HuH-7 (cell line): ENCODE measurements around the gene CYP24A1.

ENCODE experiments used
- DNase-seq: peaks from one replicate; pipeline ENCODE4 v3.0.0; 2011; ENCODE audit warnings: low spot score

Gene CYP24A1

DNA sequence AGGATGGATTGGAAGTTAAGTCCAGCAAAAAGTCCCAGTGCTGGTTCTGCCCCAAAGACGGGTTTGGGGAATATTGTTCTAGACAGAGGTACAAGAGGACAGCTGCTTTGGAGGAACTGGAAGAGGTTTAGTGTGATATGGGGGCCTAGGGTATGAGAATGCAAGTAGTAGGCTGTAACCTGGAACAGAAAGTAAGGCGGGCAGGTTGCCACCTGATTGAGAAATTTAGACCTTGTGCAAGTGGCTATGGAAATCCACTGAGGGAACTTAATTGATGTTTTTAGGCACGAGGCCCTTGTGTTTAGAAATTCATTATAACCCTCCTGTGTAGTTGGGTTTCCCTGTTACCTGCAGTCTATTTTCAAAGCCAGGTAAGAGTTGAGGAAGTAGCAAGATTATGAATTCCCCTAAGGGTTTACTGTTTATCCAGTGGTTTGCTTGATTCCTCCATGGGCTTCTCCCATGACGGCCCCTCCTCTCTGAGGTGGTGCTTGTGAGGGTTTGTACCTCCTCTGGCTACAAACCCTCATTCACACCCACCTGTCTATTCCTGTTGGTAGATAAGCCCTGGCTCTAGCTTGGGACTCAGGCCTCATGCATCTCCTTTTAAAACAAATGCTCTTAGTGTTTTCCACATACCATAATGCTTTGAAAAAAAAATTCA lies 61.4 kb downstream of the CYP24A1 start:
- no peak for DNase-seq

GRCh38 chr20:54111460-54111859 lies 62.3 kb downstream of the CYP24A1 start:
- DNase-seq = no peak

- no peak for DNase-seq
Measured at GRCh38 chr20:54110457-54110856, 63.3 kb downstream of the CYP24A1 start.

GRCh38 chr20:54110041-54110440 lies 63.7 kb downstream of the CYP24A1 start:
- no peak for DNase-seq

DNA sequence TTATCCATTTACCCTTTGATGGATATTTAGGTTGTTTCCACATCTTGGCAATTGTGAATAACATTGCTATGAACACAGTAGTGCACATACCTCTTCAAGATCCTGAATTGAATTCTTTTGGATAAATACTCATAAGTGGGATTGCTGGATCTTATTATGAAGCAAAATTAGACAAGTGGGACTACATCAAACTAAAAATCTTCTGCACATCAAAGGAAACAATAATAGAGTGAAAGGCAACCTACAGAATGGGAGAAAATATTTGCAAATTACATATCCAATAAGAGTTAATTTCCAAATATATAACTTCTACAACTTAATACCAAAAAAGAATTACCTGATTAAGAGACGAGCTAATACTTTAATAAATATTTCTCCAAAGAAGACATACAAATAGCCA lies 65.0 kb downstream of the CYP24A1 start:
- no peak for DNase-seq

DNA sequence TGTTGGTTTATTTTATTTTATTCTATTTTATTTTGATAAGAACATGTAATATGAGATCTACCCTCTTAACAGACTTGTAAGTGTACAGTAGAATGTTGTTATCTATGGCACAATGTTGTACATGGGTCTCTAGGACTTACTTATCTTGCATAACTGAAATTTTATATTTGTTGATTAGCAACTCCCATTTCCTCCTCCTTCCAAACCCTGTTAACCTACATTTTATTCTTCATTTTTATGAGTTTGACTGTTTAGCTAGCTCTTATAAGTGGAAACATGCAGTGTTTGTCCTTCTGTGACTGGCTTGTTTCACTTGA lies 65.5 kb downstream of the CYP24A1 start:
- DNase-seq = no peak

DNA sequence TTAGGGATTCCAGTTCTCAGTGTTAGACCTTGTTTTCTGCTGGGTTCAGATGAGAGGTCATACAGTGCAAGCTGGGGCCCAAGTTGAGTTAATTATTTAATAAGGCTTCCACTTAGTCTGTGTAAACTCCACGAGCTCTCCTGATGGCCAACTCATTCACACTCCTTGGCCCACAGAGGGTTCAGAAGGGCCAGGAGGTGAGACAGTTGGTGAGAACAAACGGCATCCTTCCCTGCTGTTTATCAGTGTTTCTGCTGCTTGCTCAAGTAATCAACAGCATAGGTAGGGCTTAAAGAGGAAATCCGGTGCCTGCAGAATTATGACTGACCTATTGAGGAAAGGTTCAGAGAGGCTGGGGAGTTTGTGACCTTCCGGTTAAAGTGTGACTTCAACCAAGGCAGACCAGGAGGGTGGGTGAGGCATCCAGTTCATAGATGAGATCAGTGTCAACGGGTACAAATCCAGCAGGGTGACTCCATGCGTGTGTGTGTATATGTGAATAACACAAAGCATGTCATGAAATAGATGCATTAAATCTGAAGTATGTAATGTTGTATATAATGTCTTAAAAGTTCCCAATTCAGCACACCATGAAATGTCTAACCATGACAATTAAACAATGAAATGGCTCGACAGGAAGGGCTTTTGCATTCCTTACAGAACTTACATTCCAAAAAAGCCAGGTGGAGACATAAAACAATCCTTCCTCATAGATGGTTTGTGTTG lies 66.0 kb downstream of the CYP24A1 start:
- DNase-seq = peak; percentile 40

DNA sequence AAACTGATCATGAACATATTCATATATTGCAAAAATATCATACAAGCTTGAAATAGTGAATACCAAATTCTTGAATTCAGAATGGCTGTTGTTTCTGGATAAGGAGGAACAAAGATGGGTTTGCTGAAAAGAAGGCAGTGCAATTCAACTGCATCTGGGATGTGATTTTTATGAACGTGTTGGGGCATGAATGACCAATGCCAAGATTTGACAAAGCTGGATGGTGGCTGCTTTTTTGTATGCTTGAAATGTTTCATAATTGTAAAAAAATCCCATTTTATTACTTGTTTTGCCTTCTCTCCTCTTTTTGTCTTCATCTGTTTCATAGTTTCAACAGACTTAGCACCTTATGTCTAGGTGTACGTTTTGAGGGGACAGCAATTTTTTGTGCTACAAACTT lies 66.6 kb downstream of the CYP24A1 start:
- DNase-seq = no peak

DNA sequence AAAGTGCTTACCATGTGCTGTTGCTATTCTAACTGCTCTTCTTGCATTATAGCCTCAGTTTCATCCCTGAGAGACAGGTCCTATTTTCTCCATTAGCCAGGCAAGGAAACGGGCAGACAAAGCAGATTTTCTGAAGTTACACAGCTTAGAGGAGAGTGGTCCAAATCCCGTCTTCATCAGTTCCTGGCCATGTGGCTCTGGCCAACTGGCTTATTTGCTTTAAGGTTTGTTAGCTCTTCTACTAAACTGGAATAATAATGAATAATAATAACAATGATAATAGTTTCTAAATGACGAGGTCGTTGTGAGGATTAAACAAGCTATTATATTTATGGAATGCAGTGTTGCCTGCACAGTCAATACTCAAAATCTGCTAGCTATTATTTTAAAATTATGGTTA lies 67.6 kb downstream of the CYP24A1 start:
- DNase-seq = no peak

GRCh38 chr20:54105653-54106052 lies 68.1 kb downstream of the CYP24A1 start:
- DNase-seq = no peak

- no peak for DNase-seq
Measured at GRCh38 chr20:54104781-54105180, 69.0 kb downstream of the CYP24A1 start.

DNA sequence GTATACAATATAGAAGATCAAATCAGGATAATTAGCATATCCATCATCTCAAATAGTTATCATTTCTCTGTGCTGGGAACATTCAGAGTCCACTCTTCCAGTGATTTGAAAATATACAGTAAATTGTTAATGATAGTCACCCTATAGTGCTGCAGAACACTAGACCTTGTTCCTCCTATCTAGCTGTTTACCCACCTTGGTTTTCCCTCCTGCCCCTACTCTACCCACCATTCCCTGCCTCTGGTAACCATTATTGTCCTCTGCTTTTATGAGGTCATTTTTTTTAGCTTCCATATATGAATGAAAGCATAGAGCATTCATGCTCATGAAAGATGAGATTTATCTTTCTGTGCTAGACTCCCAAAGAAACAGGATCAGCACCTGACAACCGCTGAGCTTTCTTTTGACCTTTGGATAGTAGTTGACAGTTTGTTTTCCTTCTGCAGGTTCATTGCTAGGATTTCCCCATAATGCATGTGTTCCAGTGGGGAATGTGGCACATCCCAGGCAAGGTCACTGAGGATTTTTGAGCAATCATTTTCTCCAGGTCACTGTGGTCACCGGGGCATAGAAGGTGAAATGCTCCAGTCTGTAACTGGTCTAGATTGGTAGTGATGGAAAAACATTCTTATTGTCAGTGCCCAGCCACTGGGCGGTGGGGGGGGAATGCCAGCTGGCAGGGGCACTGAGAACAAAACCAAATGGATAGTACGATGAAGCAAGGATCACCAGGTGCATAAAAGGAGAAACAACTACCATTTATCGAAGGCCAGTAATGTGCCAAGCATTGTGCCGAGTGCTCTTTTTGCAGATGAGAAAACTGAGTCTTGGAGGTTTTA lies 69.8 kb downstream of the CYP24A1 start:
- DNase-seq = peak; percentile 73
